LNCAP (cell line): Measurements from ENCODE around the gene BGN.
A peak's percentile ranks its signal among the peaks of the same experiment; 100 is the strongest.

Source experiments
- CTCF ChIP-seq: fragments of 450-650 bp; IDR thresholded peaks from 2 replicates; pipeline ENCODE4 v1.5.1; 2017; ENCODE audit warnings: mild to moderate bottlenecking

Gene BGN

GRCh38 chrX:153549231-153549630 is 54.5 kb downstream of the BGN start:
- no peak for TF ChIP-seq CTCF

GRCh38 chrX:153549807-153550206 is 55.0 kb downstream of the BGN start:
- no peak for TF ChIP-seq CTCF

GRCh38 chrX:153551135-153551534 is 56.4 kb downstream of the BGN start:
- no peak for TF ChIP-seq CTCF

GRCh38 chrX:153554519-153555167 is 59.9 kb downstream of the BGN start:
- TF ChIP-seq CTCF: peak; percentile 55

- TF ChIP-seq CTCF: no peak
Observed at GRCh38 chrX:153556767-153557166, 62.0 kb downstream of the BGN start.

- TF ChIP-seq CTCF: no peak
Observed at GRCh38 chrX:153557618-153558355, 63.0 kb downstream of the BGN start.
